GM19043 (cell line): Measurements from ENCODE around the gene EME1.

Source experiments
- ATAC-seq: cut with Tn5 transposase; IDR thresholded peaks from one replicate; pipeline ENCODE4 v1.9.1; 2021; ENCODE audit warnings: low read depth; ENCODE audit not compliant: unreplicated experiment

EME1 gene

DNA sequence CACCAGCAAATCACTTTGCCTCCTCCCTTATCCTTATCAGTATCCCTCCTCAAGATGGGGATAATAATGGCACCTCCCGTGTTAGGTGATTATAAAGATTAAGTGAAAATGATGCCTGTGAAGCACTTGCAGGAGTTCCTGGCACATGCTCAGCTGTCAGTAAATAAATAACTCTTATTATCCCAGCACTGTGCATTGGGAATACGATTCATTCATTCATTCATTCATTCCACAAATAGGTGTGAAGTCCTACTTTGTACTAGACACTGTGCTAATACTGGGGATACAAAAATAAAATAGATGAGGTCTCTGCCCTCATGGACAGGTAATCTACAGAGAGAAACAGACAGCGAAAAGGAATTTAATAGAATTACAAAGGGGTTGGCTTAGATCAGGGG is 25.1 kb upstream of the EME1 start:
- no peak for ATAC-seq

DNA sequence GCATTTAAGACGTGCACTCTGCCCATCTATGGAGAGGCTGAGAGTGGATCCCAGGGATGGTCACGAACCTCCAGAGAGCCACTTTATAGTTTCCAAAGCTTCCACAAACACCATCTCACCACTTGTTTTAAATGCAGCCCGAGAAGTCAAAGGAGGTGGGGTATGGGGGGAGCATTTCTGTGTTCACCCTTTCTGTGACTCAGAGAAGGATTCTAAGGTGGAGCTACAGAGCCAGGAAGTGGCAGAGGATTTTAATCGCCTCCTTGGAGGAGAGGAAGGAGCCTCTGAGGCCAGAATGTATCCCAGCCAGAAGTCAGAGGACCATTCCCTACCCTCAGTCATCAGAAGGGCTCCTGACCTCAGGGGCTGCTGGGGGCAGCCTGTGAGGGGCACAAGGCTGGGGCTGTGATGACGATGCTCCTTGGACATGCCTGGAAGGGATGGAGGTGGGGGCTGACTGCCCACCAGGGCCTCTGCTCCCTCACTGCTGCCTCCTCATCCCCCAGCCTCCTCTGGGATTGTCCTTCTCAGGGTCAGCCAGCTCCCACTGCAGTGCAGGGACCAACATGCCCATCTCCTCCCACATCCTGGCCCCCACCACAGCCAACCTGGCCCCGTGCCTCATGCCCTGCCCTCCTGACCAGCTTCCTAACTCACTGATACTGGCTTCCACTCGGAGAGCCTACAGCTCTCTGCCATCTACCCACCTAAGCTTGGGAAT is 24.3 kb upstream of the EME1 start:
- ATAC-seq: no peak

DNA sequence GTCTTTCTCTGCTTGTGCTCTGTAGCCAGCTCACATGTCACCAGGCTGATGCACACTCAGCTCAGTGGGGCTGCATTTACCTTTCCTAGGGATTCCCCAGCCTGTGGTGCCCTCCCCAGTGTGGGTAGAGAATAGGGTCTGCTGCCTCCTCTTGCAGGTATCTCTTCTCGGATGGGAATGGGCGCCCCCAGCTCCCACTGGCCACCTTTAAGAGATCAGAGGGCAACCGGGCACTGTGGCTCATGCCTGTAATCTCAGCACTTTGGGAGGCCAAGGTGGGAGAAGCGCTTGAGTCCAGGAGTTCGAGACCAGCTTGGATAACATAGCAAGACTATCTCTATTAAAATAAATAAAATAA is 23.8 kb upstream of the EME1 start:
- no peak for ATAC-seq

DNA sequence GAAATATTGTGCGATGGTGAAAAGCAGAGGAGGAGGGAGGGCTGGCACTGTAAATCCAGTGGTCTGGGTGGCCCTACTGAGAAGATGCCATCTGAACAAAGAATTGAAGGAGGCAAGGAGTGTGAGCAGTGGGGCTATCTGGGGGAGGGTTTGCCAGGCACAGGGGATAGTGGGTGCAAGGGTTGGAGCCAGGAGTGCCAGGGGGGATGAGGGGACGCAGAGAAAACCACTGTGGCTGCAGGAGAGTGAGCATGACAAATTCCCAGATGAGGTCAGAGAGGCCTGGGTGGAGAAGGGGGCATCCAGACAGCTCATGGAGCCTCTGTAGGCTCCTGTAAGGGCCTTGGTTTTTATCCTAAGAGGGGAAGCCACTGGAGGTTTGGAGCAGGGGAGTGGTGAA is 22.3 kb upstream of the EME1 start:
- ATAC-seq: no peak

DNA sequence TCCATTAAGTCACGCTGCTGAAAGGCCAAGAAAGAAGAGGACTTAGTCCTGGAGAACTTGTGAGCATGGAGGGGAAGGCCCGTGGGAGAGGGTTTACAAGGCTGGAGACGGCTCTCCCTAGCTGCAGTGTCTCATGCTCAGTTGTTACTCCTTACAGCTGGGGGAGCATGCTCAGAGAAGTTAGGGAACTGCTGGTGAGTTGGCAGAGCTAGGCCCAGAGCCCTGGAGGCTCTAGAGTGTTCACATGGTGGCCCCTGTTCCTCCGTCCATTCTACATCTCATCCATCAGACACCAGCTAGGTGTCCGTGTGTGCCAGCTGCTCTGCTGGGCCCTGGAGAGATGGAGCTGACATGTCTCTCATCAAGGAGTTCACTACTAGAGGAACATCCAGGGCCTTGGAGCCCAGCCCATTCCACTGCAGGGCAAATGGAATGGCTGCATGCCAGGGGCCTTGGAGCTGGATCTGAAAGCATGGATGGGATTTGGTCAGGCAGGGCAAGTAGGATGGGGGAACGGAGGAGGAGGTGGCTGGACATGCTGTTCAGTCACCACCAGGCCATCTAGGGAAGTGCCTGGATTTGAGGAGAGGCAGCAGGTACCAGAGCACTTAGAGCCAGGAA is 20.8 kb upstream of the EME1 start:
- no peak for ATAC-seq

DNA sequence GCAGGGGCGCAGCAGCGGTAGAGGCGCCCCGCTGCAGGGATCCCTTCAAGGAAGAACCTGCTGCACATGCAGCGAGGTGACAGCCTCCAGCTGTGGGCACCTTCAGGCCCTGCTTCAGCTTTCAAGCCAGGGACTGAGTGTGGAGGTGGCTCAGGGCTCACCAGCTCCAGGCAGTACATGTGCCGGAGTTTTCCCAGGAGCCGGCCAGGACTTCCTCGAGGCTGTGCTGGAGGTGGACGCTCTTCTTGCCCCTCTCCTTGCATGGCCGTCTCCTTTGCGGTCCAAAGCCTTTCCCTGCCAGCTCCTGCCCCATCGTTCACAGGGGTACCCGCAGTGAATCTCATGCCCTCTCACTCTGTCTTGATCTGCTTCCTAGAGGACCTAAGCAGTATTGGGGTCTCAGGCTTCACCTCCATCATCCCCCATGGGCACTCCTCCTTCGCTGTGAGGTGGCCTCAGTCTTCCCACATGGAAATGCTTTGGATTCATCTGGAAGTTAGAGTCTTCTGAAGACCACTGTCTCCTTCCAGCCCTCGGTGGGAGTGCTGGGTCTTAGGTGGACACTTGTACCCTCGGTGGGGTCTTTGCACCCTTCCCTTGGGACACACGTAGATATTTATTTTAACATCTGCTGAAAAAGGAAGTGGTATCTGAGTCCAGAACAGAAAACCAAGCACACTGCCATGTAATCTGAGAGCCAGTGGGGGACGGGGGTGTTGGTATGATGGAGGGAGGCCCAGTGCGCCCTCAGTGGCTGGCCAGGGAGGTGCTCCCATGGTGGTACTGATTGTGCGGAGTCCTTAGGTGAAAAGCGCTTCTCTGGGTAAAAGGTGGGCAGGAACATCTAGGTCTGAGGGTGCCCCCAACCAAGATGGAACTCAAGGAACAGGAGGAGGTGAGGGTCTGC is 20.1 kb upstream of the EME1 start:
- ATAC-seq: no peak

DNA sequence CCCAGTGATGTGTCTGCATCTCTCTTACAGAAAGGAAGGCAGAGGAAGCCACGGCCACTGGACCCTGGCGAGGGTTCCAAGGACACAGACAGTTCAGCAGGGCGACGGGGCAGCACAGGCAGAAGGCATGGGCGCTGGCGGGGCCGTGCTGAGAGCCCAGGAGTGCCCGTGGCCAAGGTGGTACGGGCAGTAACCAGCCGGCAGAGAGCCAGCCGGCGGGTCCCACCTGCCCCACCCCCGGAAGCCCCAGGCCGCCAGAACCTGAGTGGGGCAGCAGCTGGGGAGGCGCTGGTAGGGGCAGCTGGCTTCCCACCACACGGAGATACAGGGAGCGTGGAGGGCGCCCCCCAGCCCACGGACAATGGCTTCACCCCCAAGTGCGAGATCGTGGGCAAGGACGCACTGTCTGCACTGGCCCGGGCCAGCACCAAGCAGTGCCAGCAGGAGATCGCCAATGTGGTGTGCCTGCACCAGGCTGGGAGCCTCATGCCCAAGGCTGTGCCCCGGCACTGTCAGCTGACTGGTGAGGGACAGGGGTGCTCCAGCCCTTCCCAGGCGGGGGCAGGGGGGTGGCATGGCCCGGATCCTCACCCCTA is 19.3 kb upstream of the EME1 start:
- ATAC-seq: no peak

DNA sequence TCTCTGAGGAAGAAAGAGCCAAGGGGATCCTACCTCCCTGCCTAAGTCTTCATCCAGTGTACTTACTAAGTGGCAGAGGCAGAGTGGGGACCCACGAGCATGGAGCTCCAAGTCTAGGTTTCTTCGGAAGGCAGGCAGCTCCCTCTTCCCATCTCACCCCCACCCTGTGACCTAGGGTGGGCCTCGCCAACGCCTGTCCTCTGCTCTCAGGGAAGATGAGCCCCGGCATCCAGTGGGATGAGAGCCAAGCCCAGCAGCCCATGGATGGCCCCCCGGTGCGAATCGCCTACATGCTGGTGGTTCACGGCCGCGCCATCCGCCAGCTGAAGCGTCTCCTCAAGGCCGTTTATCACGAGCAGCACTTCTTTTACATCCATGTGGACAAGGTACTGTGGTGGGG is 18.8 kb upstream of the EME1 start:
- no peak for ATAC-seq

DNA sequence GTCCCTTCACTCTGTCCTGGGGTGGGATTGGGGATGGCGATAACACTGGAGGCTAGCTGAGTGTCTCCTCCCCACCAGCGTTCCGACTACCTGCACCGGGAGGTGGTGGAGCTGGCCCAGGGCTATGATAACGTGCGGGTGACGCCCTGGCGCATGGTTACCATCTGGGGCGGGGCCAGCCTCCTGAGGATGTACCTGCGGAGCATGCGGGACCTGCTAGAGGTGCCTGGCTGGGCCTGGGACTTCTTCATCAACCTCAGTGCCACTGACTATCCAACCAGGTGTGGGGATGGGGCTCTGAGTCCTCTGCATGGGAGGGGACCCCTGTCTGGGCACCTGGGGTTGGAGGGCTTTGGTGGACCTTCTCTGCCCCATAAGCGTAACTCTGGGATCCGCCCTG is 18.3 kb upstream of the EME1 start:
- ATAC-seq: no peak

DNA sequence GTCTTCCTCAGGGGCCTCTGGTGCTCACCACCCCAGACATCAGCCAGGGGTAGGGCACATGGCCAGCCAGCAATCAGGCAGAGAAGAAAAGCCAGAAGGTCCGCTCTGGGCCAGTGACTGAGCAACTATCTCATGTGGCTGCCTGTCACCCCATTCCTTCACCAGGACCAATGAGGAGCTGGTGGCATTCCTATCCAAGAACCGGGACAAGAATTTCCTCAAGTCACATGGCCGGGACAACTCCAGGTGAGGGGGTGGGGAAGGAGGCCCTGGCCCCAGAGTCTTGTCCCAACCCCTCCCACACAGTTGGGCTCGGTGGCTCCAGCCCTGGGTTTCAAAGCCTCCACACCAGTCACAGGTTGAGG is 17.7 kb upstream of the EME1 start:
- no peak for ATAC-seq

DNA sequence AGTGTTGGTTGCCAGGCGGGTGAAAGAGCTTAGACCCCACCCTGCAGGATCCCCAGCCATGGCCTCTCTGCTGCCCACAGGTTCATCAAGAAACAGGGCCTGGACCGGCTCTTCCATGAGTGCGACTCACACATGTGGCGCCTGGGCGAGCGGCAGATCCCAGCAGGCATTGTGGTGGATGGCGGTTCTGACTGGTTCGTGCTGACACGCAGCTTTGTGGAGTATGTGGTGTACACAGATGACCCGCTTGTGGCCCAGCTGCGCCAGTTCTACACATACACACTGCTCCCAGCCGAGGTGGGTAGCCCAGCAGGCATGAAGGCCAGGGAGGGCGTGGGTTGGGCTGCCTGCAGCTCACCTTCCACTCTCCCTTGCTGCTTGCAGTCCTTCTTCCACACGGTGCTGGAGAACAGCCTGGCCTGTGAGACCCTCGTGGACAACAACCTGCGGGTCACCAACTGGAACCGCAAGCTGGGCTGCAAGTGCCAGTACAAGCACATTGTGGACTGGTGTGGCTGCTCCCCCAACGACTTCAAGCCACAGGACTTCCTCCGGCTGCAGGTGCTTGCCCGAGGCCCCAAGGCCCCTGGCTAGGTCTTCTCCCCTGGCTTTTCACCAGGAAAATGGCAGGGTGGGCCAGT is 17.2 kb upstream of the EME1 start:
- ATAC-seq: no peak

DNA sequence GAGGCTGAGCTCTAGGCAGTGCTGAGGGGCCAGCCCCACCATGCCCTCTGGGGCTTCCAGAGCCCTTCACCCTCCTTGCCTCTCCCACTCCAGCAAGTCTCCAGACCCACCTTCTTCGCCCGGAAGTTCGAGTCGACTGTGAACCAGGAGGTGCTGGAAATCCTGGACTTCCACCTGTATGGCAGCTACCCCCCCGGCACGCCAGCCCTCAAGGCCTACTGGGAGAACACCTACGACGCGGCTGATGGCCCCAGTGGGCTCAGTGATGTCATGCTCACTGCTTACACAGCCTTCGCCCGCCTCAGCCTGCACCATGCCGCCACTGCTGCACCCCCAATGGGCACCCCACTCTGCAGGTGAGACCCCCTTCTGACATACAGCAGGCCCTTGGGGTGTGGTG is 16.6 kb upstream of the EME1 start:
- ATAC-seq: no peak

DNA sequence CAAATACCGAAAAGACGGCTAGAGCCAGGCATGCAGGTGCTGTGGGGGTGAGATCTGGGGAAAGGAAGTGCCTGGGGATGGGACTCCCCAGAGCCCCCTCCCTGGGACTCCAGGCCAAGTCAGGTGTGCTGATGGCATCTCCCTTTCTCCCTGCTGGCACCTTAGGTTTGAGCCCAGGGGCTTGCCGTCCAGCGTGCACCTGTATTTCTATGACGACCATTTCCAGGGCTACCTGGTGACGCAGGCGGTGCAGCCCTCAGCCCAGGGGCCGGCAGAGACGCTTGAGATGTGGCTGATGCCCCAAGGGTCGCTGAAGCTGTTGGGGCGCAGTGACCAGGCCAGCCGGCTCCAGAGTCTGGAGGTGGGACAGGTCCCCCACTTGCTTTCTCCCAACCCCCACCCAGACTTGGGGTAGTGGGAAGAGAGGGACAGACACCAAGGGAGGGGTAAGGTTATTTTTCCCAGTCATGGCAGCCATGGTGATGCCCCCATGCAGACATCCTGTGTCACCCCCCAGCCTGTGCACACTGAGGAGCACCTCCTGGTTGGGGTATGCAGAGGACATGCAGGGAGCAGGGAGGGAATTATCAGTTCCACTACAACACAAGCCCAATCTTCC is 16.0 kb upstream of the EME1 start:
- ATAC-seq: no peak

DNA sequence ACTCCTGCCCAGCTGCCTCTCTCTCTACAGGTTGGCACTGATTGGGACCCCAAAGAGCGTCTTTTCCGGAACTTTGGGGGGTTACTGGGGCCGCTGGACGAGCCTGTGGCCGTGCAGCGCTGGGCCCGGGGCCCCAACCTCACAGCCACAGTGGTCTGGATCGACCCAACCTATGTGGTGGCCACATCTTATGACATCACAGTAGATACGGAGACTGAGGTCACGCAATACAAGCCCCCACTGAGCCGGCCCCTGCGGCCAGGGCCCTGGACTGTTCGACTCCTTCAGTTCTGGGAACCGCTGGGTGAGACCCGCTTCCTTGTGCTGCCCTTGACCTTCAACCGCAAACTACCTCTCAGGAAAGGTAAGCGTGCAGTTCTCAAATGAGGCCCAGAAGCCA is 14.9 kb upstream of the EME1 start:
- ATAC-seq: no peak

DNA sequence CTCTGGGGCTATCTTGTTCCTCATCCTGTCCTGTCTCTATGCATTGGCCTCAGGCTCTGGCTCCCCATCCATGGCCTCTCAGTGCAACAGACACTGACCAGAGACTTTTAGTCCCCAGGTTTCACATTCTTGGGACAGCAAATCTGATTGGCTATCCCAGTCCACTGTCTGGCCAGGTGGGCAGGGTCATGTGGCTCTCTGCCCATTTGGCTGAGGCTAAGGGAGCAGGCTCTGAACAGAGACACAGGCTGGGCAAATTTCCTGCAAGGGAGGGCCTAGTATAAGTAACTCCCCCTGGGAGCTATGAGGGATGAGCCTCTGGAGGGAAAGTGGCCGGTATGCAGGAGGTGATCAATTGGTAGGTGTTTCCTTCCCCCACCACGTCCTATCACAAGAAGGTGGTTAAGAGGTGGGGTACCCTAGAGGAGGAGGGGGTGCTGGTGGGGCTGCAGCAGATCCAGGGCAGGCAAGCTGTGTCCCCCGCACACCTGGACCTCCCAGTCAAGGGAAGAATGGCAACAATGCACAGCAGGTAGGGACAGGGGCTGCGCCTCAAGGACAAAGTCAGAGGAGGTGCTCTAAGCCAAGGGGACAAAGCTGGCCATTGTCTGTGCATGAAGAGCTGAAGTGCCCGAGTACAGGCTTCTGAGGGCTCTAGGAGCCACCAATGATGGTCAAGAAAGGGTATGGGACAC is 13.9 kb upstream of the EME1 start:
- ATAC-seq: no peak

DNA sequence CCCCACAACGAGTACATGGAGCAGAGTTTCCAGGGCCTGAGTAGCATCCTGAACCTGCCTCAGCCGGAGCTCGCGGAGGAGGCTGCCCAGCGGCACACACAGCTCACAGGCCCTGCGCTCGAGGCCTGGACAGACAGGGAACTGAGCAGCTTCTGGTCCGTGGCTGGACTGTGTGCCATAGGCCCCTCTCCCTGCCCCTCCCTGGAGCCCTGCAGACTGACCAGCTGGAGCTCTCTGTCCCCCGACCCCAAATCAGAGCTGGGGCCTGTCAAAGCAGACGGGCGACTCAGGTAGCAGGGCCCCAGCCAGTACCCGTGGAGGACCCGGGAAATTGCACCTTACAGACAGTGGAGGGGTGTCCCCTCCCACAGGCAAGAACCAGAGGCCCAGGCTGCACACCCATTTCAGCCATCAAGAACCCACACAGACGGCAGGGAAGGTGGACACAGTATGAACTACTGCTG is 13.0 kb upstream of the EME1 start:
- no peak for ATAC-seq

DNA sequence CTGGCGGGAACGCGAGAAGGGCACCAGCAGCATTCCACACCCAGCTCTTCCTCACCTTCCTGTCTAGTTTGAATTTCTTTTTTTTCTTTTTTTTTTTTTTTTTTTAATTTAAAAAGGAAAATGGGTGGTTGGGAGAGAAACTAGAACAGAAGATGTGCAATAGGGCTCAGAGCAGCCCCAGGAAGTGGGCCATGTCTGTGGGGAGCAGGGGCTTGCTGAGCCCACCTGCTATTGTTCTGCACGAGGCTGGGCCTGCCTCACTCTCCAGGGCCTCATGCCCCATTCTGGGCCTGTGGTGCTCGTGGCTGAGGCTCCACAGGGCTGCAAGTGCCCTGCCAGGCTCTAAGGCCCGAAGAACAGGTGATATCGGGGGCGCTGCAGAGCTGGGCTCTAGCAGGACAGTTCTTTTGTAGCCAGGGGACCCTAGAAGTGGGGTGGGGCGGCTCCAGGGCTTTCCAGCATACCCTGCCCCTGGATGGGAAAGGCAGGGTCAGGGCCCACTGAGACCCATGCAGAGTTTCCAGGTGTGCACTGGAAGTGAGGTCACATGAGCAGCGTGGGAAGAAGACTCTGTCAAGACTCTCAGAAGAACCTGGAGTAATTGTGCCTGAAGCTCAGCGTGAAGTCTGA is 12.4 kb upstream of the EME1 start:
- no peak for ATAC-seq

DNA sequence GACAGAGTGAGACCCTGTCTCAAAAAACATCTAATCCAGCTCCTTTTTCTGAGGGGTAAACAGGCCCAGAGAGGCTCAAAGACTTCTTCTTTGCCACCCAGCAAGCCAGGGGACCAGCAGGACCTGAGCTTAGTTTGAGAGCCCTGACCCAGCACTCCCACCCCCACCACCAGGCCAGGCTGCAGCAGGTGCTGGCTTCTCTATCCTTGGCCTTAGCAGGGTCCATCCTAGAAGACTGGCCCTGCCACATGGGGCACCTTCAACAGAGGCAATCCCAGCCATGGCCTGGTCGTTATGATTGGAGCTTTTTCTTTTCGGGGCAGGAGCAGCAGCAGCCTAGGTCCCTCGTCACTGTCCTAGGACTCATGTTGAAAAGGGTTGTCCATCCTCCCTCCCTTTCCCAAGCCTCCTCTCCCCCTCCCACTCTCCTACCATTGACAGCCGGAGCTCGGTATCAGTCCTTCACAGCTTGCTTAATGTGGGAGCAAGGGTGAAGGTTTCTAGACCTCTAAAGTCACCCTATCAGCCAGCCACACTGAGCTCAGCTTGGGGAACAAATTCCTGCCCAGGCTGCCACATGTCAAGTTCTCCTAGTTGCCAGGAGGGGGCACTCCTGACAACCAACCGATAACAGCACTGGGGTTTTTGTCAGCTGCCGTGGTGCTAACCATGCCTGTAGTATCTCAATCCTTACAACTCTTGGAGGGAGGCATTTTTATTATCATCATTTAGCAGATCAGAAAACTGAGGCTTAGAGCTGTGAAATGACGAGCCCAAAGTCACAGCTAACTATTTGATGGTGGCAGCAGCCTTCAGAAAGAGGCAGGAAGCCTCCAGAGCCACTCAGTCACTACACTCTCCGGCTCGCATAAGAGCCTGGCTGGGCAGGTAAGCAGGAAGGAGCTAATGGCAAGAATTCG is 11.2 kb upstream of the EME1 start:
- ATAC-seq: no peak
